Activated CD8-positive, alpha-beta memory T cell treated with anti-CD3 and anti-CD28 coated beads, Interleukin-2, amount 10 ng/mL, durations not matched to agents 7 days and 5 days (primary cell): Measurements from ENCODE around the gene OR12D2. TPM values are rescaled to one million over a fixed set of nuclear protein-coding genes. Genes with fewer than 3 reads are reported as not detected.
"Not testable (repeated sequence)": the region's sequence is repeated elsewhere in the genome, so short reads cannot be mapped to it uniquely, and the experiment has no call there.

Experiments
- ATAC-seq: fragments of 150-1000 bp; cut with Tn5 transposase; one replicate; pipeline ENCODE4 v1.10.0; 2021; ENCODE audit warnings: moderate library complexity
- CTCF ChIA-PET: fragments of 350-600 bp; sonication (Branson Sonifier 250); formaldehyde crosslinking; loops from one replicate; lab custom pipeline; 2021; ENCODE audit warnings: antibody characterized with exemption; lab: Charles Lee
- DNase-seq: peaks from one replicate; pipeline ENCODE4 v3.0.0-alpha.2; 2020
- H3K27ac Mint-ChIP-seq: one replicate; pipeline ENCODE4 v1.8.0; 2021; ENCODE audit warnings: mild to moderate bottlenecking, mixed read lengths
- H3K27me3 Mint-ChIP-seq: one replicate; pipeline ENCODE4 v1.8.0; 2021; ENCODE audit warnings: mixed read lengths
- H3K36me3 Mint-ChIP-seq: one replicate; pipeline ENCODE4 v1.8.0; 2021; ENCODE audit warnings: mild to moderate bottlenecking, mixed read lengths
- H3K4me1 Mint-ChIP-seq: one replicate; pipeline ENCODE4 v1.8.0; 2021; ENCODE audit warnings: mixed read lengths
- H3K4me3 Mint-ChIP-seq: one replicate; pipeline ENCODE4 v1.8.0; 2021; ENCODE audit warnings: mild to moderate bottlenecking, moderate library complexity, mixed read lengths
- H3K9me3 Mint-ChIP-seq: one replicate; pipeline ENCODE4 v1.8.0; 2022; ENCODE audit warnings: low read depth, mixed read lengths
- total RNA-seq, 2 experiments: library from RNA; stranded (reverse); gene quantifications; one replicate each; pipeline ENCODE4 v1.2.3, GENCODE V29; 2021

OR12D2 gene, protein sequence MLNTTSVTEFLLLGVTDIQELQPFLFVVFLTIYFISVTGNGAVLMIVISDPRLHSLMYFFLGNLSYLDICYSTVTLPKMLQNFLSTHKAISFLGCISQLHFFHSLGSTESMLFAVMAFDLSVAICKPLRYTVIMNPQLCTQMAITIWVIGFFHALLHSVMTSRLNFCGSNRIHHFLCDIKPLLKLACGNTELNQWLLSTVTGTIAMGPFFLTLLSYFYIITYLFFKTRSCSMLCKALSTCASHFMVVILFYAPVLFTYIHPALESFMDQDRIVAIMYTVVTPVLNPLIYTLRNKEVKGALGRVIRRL
- total RNA-seq = not detected

DNA sequence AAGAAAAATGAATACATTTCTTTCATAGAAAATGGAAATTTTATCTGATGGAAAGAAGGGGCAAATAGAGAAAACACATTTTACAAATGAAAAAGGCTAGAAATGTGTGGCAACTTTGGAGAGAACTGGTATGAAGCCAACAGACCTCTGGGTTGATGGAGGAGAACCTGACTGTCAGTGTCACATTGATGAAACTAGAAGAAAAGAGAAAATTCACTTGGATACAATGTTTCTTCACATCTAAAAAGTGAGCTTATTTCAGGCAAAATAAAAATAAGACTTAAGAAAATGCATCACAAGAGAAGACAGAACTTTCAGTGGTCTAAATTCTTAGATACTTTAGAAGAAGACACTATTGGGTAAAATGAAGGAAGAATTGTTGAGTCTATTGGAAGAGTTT, at the start of gene OR12D2:
Gene OR12D2, plus strand, starts transcription at position 301 of the 400 bp plus-strand sequence. CDS start 1,069 bp downstream, outside the sequence.
- Mint-ChIP-seq H3K9me3 (no peaks in the 10 kb centered on the region), H3K27me3 (peaks cover 25% of the 10 kb centered on the region), H3K4me1 (no peaks in the 10 kb centered on the region), H3K4me3 (no peak within 1 kb of the TSS), H3K36me3 (no peaks in the 10 kb centered on the region), H3K27ac (no peak within 1 kb of the TSS)
- ATAC-seq (no peak), DNase-seq (no peak)
- CTCF ChIA-PET = no interaction called here

DNA sequence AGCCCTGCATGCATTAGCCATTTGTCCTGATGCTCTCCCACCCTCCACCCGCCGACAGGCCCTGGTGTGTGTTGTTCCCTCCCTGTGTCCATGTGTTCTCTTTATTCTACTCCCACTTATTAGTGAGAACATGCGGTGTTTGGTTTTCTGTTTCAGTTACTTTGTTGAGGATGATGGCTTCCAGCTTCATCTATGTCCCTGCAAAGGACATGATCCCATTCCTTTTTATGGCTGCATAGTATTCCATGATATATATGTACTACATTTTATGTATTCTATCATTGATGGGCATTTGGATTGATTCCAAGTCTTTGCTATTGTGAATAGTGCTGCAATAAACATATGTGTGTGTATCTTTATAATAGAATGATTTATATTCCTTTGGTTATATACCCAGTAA, 46.1 kb upstream of the OR12D2 start:
- ATAC-seq, H3K4me3 Mint-ChIP-seq, H3K36me3 Mint-ChIP-seq, CTCF ChIA-PET, H3K9me3 Mint-ChIP-seq, H3K4me1 Mint-ChIP-seq, H3K27ac Mint-ChIP-seq, DNase-seq: not testable (repeated sequence)
- peaks cover 12% of the 10 kb centered on the region for H3K27me3 Mint-ChIP-seq

DNA sequence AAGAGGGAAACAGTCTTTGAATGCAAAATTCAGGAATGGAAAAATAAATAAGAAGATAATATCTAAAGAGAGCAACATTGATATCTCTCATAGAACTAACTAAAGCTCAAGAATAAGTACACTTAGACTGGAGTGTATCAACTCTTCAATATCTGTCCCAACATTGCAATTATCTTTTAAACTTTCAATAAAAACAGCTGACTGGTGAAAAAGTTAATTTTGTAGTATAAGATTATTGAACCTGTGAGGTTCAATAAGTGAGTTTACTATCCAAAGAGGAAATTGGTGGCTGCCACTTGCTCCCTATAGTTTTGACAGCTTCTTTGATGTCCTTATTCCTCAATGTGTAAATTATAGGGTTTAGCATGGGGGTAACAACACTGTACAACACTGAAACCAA, 40.5 kb upstream of the OR12D2 start:
- Mint-ChIP-seq H3K27ac (no peak overlapping the region), H3K4me1 (no peaks in the 10 kb centered on the region), H3K27me3 (peaks cover 18% of the 10 kb centered on the region), H3K4me3 (no peak overlapping the region), H3K36me3 (no peaks in the 10 kb centered on the region), H3K9me3 (peaks cover 3% of the 10 kb centered on the region)
- CTCF ChIA-PET = no interaction called here
- ATAC-seq (no peak), DNase-seq (no peak)

DNA sequence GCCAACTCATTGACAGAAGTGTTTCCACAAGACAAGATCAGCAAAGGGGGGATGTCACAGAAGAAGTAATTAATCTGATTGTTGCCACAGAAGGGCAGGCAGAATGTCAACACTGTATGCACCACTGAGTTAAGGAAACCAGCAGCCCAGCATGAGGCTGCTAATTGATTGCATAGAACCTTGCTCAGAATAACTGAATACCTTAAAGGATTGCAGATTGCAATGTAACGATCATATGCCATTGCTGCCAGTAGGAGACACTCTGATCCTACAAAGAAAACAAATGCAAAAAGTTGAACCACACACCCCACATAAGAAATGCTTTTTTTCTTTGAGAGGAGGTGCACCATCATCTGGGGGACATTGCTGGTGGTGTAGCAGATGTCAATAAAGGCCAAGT, 39.8 kb upstream of the OR12D2 start:
- no peak for ATAC-seq
- Mint-ChIP-seq H3K36me3 (no peaks in the 10 kb centered on the region), H3K4me3 (no peak overlapping the region), H3K27ac (no peak overlapping the region), H3K27me3 (peaks cover 18% of the 10 kb centered on the region), H3K9me3 (peaks cover 3% of the 10 kb centered on the region), H3K4me1 (no peaks in the 10 kb centered on the region)
- DNase-seq = no peak
- CTCF ChIA-PET = no interaction called here

DNA sequence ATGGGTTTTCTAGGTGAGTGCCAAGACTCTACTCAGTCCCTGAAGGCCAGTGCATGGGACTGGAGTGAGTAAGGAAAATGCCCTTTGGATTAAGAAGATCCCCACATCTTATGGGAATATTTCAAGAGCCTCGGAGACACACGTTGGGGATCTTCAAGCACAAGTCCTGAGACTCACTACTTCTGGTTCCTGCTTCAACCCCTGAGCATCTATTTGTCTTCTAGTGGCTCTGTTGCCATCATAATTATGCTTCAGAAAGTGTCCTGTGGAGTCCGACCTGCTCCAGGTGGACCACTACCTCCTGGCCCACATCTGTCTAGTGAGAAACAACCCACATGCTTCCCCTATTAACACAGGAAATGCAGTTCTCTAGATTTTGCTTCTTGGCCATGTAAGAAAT, 26.7 kb upstream of the OR12D2 start, which contains the start of gene OR5V1:
Gene OR5V1, minus strand, starts transcription at position 101 of the 400 bp plus-strand sequence. CDS start 12,670 bp downstream, outside the sequence.
- DNase-seq = no peak
- no peaks in the 10 kb centered on the region for H3K36me3 Mint-ChIP-seq
- no peak within 1 kb of the TSS for H3K27ac Mint-ChIP-seq
- CTCF ChIA-PET = no interaction called here
- H3K27me3 Mint-ChIP-seq = peaks cover 16% of the 10 kb centered on the region
- H3K9me3 Mint-ChIP-seq = no peaks in the 10 kb centered on the region
- ATAC-seq = no peak
- no peaks in the 10 kb centered on the region for H3K4me1 Mint-ChIP-seq
- no peak within 1 kb of the TSS for H3K4me3 Mint-ChIP-seq

DNA sequence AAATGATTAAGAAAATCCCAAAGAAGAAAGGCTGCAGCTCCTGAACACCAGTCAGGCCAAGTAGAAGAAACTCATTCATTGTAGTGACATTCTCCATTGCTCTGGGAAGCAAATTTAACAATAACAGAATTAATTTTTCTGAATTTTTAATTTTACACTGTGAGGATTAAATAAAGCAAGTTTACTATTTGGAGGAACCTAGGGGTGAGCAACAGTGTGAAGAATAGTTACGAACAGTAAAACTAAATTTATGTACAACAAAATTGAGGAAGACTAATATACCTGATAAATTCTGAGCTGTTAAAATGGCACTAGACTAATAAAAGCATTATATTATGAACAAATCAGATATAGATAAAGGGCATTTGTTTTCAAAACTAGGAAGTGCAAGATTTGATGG, 20.2 kb upstream of the OR12D2 start, which contains the start of gene OR12D3:
Gene OR12D3, minus strand, starts transcription at position 101 of the 400 bp plus-strand sequence. Its CDS starts 4 bp downstream, at position 97.
- ATAC-seq (no peak), DNase-seq (no peak)
- Mint-ChIP-seq H3K4me3 (no peak within 1 kb of the TSS), H3K36me3 (no peaks in the 10 kb centered on the region), H3K27ac (no peak within 1 kb of the TSS), H3K9me3 (no peaks in the 10 kb centered on the region), H3K27me3 (peaks cover 19% of the 10 kb centered on the region), H3K4me1 (no peaks in the 10 kb centered on the region)
- CTCF ChIA-PET = no interaction called here

DNA sequence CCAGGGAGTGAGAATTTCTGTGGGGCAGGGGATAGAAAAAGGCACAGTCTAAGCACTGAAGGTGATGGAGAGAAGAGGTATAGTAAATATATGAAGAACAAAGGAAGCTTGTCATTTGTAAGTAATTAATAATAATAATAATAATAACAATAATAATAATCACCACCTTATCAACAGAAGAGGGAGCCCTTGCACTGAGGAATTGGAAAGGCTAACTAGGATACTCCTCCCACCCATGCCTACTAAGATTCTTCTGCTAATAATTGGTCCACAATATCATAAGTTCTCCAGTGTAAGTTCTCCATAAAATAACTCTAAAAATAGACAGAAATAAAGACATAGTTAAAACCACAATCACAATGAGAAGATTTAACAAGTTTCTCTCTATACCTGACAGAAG, 19.4 kb upstream of the OR12D2 start:
- H3K27ac Mint-ChIP-seq = no peak overlapping the region
- H3K36me3 Mint-ChIP-seq = no peaks in the 10 kb centered on the region
- no peak for ATAC-seq
- H3K27me3 Mint-ChIP-seq = peaks cover 21% of the 10 kb centered on the region
- no peaks in the 10 kb centered on the region for H3K4me1 Mint-ChIP-seq
- DNase-seq = no peak
- no peaks in the 10 kb centered on the region for H3K9me3 Mint-ChIP-seq
- CTCF ChIA-PET = no interaction called here
- H3K4me3 Mint-ChIP-seq = no peak overlapping the region

DNA sequence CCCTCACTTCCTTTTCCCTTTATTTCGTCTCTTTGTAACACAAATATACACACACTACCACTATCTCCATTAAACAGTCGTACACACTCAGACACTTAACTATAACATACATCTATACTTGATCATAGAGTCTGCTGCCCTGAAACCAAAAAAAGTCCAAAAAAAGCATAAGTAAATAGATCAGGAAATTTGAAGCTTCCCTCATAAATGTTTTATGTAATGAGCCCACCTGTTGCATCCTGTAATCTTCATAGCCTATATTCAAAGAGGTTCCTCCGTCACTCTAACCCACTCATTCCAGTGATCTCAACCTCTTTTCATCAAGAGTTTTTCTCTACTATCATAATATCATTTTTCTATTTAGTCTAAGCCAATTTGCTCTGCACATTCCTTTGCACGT, 6.9 kb upstream of the OR12D2 start:
- no peak overlapping the region for H3K4me3 Mint-ChIP-seq
- H3K9me3 Mint-ChIP-seq = no peaks in the 10 kb centered on the region
- DNase-seq = no peak
- H3K4me1 Mint-ChIP-seq = no peaks in the 10 kb centered on the region
- no peak overlapping the region for H3K27ac Mint-ChIP-seq
- H3K36me3 Mint-ChIP-seq = no peaks in the 10 kb centered on the region
- ATAC-seq = no peak
- CTCF ChIA-PET = no interaction called here
- H3K27me3 Mint-ChIP-seq = peaks cover 14% of the 10 kb centered on the region

DNA sequence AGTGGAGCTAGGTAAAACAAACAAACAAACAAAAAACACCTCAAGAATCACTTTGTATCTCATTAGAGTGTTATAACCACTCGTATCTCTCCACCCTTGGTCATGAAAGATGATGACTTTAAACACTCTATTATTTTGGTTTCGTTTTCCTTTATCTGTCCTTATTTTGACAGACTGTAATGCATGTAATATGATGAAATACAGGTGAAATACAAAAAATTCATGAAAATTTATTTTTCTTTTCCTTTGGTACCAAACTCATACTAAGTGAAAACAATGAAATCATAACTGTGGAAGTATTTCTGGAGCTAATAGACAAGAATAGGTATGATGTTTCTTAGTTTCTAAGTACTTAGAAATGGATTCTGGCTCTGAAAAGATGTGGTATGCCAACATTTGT, 4.1 kb downstream of the OR12D2 start:
- ATAC-seq = no peak
- H3K9me3 Mint-ChIP-seq = no peaks in the 10 kb centered on the region
- peaks cover 28% of the 10 kb centered on the region for H3K27me3 Mint-ChIP-seq
- DNase-seq = no peak
- no peaks in the 10 kb centered on the region for H3K36me3 Mint-ChIP-seq
- H3K4me1 Mint-ChIP-seq = no peaks in the 10 kb centered on the region
- H3K27ac Mint-ChIP-seq = no peak overlapping the region
- CTCF ChIA-PET = no interaction called here
- no peak overlapping the region for H3K4me3 Mint-ChIP-seq

DNA sequence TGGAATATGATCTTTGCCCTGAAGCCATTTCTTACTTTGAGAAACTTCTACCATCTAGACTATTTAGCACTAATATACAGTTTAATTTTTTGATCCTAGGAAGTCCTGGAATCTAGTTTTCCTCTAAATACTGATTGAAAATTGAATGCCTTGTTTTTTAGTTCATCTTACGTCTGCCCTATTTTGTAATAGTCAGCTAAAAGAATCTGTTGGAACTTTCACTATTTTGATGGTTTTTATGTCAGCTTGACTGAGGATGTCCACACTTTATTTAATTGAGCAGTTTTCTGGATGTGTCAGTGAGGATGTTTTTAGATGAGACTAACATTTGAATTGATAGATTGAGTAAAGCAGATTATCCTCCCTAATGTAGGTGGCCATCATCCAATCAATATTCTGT, 8.4 kb downstream of the OR12D2 start:
- no peak overlapping the region for H3K4me3 Mint-ChIP-seq
- H3K36me3 Mint-ChIP-seq = no peaks in the 10 kb centered on the region
- DNase-seq (no peak), ATAC-seq (no peak)
- no peak overlapping the region for H3K27ac Mint-ChIP-seq
- no peaks in the 10 kb centered on the region for H3K9me3 Mint-ChIP-seq
- CTCF ChIA-PET = no interaction called here
- H3K27me3 Mint-ChIP-seq = peaks cover 12% of the 10 kb centered on the region
- H3K4me1 Mint-ChIP-seq = no peaks in the 10 kb centered on the region

DNA sequence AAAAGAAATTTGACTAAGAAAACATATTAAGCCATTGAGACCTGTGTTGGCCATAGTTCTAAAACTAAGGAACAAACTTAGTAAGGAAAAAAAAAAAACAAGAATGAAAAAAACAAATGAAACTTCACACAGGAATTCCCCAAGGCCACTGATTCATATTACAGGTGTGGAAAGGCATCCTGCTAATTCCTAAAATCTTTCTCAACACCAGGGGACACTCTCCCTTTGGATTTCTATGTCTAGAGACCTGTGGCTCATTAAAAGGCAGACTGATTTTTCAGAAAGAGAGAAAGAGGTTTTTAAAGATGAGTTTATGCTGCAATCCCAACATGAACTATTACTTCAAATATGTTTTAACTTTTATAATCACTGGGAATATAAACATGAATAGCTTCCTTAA, 19.2 kb downstream of the OR12D2 start, which contains the start of gene OR12D1:
Gene OR12D1, plus strand, starts transcription at position 341 of the 400 bp plus-strand sequence.
- no peak for DNase-seq
- H3K4me1 Mint-ChIP-seq = no peaks in the 10 kb centered on the region
- H3K27me3 Mint-ChIP-seq = peaks cover 47% of the 10 kb centered on the region
- no peak within 1 kb of the TSS for H3K4me3 Mint-ChIP-seq
- H3K9me3 Mint-ChIP-seq = peaks cover 2% of the 10 kb centered on the region
- no peak within 1 kb of the TSS for H3K27ac Mint-ChIP-seq
- no peaks in the 10 kb centered on the region for H3K36me3 Mint-ChIP-seq
- CTCF ChIA-PET = no interaction called here
- no peak for ATAC-seq

DNA sequence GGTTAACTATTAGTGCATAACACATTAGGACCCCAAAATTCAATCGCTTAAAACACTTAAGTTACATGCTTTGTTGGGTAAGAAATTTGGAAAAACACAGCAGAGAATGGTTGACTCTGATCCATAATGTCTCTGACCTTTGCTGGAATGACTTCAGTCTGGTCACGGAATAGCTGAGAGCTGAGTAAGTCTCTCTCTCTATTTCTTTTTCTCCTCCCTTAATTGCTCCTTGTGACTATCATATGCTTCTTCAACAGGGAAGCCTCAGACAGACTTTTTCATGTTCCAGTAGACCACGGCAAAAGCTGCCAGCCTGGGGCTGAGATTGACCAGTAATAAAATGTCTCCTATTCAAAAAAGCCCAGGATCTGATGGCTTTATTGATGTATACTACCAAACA, 24.1 kb downstream of the OR12D2 start:
- H3K4me3 Mint-ChIP-seq = no peak overlapping the region
- CTCF ChIA-PET = no interaction called here
- H3K9me3 Mint-ChIP-seq = no peaks in the 10 kb centered on the region
- H3K4me1 Mint-ChIP-seq = peaks cover under 1% of the 10 kb centered on the region
- ATAC-seq (no peak), DNase-seq (no peak)
- no peaks in the 10 kb centered on the region for H3K36me3 Mint-ChIP-seq
- peaks cover 47% of the 10 kb centered on the region for H3K27me3 Mint-ChIP-seq
- no peak overlapping the region for H3K27ac Mint-ChIP-seq

DNA sequence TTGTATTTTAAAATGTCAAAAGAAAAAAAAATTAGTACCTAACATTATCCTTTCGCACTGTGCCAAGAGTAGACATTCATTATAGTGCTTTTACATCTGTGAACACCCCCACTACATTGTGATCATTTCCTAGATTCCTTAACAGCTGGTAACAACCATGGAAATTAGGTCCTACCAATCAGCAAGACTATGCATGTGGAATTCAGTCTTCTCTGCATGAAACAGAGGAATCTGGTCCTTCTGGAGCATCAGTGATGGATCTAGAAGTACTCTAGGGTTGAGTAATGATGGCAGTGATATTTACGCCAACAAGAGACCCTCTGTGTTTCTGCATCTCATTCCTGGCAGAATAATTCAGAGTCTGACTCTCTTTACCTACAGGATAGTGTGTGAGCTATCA, 28.7 kb downstream of the OR12D2 start:
- Mint-ChIP-seq H3K36me3 (no peaks in the 10 kb centered on the region), H3K4me1 (peaks cover 3% of the 10 kb centered on the region), H3K9me3 (no peaks in the 10 kb centered on the region), H3K4me3 (no peak overlapping the region), H3K27ac (no peak overlapping the region), H3K27me3 (peaks cover 31% of the 10 kb centered on the region)
- DNase-seq (no peak), ATAC-seq (no peak)
- CTCF ChIA-PET = no interaction called here

DNA sequence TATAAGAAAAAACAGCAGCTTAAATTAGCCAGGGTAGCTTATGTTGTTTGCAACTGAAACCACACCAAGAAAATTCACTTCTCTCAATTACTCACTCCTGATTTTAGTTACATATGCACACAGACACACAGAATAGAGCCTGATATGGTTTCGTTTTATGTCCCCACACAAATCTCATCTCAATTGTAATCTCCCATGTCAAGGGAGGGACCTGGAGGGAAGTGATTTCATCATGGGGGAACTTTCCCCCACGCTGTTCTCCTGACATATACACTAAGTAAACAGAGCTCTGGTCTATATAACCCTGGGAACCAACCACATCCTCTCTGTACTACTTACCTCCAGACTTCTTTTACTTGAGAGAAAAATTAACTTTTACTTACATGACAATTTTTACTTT, 29.1 kb downstream of the OR12D2 start:
- peaks cover 32% of the 10 kb centered on the region for H3K27me3 Mint-ChIP-seq
- ATAC-seq = no peak
- H3K9me3 Mint-ChIP-seq = no peaks in the 10 kb centered on the region
- CTCF ChIA-PET = no interaction called here
- no peak overlapping the region for H3K27ac Mint-ChIP-seq
- no peaks in the 10 kb centered on the region for H3K36me3 Mint-ChIP-seq
- no peak overlapping the region for H3K4me3 Mint-ChIP-seq
- peaks cover 3% of the 10 kb centered on the region for H3K4me1 Mint-ChIP-seq
- no peak for DNase-seq
